Activated CD4-positive, alpha-beta T cell treated with anti-CD3 and anti-CD28 coated beads for 4 hours (primary cell): ENCODE measurements around the gene KRTAP4-5.
"Not testable (repeated sequence)": the region's sequence is repeated elsewhere in the genome, so short reads cannot be mapped to it uniquely, and the experiment has no call there.

Source experiments
- DNase-seq, 2 donors: peaks; one replicate each; pipeline ENCODE4 v3.0.0-alpha.2; 2020

The KRTAP4-5 gene

DNA sequence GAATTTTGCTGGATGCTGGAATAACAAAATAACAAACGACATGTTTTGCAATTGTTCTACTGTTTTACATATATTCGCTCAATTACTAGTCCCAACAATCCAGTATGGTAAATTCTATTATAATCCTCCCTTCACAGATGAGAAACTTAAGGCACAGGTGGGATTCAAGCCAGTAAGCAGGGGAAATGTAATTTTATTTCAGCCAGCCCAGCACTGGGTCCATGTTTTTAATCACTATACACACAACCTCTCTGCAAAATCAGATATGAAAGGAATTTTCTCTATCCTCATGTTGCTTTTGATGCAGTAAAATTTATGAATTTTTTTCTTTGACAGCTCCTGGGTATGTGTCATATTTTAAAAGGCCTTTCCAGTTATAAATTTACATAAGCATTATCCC is 4.4 kb downstream of the KRTAP4-5 start:
- DNase-seq, result no peak

DNA sequence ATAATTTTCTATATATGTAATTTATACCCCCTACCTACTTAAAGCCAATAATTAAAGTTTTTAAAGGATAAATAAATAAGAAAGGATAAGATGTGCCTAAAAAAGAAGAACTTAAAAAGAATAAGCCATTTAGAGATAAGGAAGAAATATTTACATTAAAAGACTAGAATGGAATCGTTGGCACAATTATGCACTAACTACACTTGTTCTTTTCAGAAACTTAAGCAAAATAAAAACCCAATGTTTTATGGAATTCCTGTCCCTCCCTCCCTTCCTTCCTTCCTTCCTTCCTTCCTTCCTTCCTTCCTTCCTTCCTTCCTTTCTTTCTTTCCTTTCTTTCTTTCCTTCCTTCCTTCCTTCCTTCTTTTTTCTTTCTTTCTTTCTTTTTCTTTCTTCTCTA is 4.8 kb downstream of the KRTAP4-5 start:
- DNase-seq, result no peak

DNA sequence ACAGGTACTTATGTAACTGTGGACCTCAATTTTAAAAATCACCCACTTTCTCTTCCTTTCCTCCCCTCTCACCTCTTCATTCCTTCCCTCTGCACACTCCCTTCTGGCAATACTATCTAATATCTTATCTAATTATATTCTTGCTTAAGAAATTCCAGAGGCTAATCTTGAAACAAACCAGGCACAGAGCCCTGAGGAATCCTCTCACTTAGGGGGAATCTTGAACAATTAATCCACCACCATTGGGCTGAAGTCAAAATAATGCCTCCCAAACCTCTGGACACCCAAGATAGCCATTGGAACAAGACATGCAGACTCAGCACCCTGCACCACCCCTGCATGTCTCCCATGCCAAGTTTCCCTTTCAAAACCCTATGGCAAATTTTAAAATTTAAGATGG is 8.3 kb downstream of the KRTAP4-5 start:
- no peak for DNase-seq

DNA sequence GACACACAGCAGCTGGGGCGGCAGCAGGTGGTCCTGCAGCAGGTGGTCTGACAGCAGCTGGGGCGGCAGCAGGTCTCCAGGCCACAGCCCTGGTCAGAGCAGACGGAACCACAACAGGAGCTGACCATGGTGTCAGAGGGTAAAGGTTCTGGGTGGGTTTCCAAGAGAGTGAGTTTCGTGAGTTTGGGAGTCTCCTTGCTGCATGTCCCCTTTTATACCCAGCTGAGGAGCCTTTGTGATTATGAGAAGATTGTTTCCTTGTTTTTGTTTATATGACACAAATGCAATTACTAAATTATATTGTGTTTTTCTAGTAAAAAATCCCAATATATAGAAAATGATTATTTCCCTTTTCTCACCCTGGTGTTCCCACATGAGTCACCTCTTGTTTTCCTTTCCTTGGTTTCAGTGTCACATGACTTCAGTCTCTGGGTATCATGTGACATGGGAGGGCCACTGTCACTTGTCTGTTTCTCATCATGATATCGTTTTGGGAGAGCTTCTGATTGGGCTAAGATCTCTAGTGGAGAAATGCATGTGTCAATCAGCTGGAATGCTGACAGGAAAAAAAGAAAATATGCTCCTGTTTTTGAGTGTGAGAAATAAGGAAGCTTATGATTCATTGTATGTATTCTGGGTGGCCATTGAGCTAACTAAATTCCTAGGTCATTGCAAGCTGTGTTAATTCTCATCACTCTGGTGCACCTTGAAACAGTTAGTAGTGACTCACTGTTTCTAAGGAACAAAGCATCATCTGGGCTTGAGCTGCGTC is 9.1 kb downstream of the KRTAP4-5 start, which contains the start of gene KRTAP4-6:
Gene KRTAP4-6, minus strand, starts transcription at position 185 of the 772 bp plus-strand sequence. Its CDS starts 57 bp downstream, at position 128.
- DNase-seq, result no peak

DNA sequence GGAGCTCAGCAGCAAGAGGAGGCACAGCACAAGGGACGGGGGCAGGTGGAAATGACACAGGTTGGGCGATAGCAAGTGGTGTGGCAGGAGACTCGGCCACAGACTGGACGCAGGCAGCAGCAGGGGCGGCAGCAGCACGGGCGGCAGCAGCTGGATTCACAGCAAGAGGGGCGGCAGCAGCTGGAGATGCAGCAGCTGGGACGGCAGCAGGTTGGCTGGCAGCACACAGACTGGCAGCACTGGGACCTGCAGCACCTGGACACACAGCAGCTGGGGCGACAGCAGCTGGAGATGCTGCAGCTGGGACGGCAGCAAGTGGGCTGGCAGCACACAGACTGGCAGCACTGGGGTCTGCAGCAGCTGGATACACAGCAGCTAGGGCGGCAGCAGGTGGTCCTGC is 9.8 kb downstream of the KRTAP4-5 start:
- DNase-seq, result not testable (repeated sequence)

DNA sequence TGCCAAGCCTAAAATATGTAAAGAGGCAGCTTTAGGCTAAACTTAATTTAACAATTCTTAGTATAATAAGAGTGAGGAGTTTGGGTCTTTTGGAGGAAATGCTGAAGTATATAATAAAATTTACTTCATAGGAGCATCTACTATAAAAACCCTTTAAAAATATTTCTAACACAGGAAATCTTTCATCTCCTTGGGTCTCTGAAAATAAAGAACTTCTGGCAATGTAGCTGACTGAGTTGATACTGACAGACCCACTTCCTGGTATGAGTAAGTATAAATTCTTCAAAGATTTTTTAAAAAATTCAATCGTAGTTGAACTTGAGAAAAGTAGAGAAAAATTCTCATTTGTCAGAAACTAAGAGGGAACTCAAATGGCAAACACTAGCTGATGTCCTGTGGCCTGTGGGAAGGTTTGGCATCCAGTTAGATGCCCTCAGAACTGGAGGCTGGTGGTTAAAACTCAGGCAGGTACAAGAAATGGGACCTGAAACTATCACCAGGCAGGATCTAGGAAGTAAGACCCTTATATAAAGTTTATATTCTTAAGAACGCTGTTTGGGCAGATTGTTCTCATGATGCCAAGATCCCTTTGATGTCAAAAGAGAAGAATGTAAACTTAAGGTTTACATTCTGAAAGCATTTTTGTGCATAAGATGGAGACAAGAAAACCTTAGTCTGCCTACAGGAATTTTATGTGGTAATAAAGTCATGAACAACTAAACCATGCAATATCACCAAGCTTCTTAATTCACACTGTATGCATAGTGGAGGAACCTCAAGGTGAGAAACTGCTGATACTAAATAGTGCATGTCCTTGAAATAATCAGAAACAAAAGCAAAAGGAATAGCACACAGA is 15.5 kb downstream of the KRTAP4-5 start:
- no peak for DNase-seq

DNA sequence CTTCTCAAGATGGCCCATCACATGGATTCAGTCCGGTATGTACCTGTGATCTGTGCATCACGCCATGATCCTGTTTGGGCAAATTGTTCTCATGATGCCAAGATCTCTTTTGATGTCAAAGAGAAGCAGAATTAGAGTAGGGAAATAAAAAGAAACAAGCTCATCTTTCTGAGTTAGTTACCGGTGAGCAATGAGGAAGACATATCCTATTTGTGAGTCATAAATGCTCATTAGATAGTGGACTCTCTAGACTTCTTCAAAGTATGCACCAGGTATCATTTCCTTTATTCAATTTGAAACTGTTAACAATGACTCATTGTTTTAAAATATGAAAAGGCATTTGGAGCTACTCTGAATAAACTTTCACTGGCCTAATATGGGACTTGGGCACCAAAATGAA is 17.6 kb downstream of the KRTAP4-5 start:
- no peak for DNase-seq

DNA sequence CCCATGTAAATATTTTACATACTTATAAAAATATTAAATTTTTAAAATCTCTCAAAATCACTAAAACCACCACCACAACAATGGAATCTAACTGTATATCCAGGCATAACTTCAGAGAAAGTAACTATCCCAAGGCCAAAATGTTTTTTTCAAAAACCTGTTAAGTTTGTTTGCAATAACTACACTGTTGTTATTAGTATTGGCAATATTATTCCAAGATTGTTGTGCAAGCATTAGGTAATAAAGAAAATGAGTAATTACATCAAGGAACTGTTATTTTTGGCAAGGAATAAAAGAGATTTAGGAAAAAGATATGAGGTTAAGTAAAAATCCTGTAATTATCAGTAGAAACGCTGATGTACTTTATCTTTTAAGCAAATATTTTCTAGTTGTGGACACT is 22.3 kb downstream of the KRTAP4-5 start:
- no peak for DNase-seq

DNA sequence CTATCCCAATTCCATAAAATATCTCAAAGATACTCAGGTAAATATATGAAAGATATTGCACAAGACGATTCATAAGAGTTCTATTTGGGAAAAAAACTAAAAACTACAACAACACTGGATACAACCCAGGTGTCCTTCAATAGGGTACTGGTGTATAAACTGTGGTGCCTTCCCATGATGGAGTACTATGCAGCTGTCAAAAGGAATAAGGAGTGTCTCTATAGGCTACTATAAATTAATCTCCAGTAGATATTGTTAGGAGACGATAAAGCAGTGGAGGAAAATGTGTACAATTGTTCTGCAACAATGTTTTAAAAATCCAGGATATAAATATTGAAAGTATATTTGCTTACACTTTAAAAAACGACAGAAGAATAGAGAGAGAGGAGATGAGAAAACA is 23.2 kb downstream of the KRTAP4-5 start:
- no peak for DNase-seq

DNA sequence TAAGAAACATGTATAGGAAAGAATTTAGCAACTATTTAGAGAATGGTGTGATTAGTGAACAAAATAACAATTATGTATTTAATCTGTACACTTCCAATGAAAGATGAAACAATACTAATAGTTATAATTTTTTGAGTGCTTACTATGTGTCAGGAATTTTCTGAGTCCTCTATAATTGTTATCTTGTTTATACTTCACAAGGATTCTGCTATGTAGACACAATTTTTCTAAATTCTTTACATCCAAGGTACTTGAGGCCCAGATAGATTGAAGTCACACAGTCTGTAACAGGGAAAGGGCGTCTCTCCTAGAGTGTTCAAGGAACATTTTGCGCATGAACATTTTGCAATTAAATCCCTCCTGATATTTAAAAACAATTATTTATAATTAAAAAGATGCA is 24.6 kb downstream of the KRTAP4-5 start:
- no peak for DNase-seq

DNA sequence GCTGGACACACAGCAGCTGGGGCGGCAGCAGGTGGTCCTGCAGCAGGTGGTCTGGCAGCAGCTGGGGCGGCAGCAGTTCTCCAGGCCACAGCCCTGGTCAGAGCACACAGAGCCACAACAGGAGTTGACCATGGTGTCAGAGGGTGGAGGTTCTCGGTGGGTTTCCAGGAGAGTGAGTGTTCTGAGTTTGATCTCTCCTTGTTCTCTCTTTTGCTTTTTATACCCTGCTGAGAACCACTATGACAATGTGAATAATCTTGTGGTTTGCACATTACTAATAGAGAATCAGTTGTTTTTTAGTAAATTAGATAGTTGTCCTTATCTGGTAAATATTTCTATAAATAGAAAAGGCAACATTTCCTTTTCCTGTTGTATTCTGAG is 25.6 kb downstream of the KRTAP4-5 start, which contains the start of gene KRTAP4-12:
Gene KRTAP4-12, minus strand, starts transcription at position 192 of the 381 bp plus-strand sequence. Its CDS starts 60 bp downstream, at position 132.
- DNase-seq, result not testable (repeated sequence)

DNA sequence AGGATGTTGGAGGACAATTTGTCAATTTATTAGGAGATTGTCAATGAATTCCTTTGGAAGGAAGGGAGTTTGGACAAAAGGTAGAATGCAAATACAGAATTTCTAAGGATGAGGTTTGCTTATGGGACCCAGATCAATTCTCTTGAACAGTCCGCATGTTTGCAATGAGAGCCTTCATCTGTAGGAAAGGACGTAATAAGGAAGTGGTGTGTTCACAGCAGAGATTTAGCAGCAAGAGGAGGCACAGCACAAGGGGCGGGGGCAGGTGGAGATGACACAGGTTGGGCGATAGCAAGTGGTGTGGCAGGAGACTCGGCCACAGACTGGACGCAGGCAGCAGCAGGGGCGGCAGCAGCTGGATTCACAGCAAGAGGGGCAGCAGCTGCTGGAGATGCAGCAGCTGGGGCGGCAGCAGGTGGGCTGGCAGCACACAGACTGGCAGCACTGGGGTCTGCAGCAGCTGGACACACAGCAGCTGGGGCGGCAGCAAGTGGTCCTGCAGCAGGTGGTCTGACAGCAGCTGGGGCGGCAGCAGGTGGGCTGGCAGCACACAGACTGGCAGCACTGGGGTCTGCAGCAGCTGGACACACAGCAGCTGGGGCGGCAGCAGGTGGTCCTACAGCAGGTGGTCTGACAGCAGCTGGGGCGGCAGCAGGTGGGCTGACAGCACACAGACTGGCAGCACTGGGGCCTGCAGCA is 26.2 kb downstream of the KRTAP4-5 start:
- not testable (repeated sequence) for DNase-seq

DNA sequence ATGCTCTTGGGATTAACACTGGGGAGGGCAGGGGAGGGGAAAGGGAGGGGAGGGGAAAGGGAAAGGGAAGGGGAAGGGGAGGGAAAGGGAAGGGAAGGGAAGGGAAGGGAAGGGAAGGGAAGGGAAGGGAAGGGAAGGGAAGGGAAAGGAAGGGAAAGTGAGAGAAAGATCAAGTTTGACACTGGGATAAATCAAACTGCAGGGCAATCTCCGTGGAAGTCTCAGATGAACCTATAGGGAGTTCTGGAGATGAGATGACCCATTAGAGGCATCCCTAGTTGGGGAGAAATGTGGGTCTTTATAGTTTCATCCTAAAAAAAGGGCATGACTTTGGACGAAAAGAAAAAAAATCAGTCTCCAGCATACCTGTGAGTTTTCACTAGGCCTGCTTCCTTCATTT is 27.9 kb downstream of the KRTAP4-5 start:
- DNase-seq, result no peak

DNA sequence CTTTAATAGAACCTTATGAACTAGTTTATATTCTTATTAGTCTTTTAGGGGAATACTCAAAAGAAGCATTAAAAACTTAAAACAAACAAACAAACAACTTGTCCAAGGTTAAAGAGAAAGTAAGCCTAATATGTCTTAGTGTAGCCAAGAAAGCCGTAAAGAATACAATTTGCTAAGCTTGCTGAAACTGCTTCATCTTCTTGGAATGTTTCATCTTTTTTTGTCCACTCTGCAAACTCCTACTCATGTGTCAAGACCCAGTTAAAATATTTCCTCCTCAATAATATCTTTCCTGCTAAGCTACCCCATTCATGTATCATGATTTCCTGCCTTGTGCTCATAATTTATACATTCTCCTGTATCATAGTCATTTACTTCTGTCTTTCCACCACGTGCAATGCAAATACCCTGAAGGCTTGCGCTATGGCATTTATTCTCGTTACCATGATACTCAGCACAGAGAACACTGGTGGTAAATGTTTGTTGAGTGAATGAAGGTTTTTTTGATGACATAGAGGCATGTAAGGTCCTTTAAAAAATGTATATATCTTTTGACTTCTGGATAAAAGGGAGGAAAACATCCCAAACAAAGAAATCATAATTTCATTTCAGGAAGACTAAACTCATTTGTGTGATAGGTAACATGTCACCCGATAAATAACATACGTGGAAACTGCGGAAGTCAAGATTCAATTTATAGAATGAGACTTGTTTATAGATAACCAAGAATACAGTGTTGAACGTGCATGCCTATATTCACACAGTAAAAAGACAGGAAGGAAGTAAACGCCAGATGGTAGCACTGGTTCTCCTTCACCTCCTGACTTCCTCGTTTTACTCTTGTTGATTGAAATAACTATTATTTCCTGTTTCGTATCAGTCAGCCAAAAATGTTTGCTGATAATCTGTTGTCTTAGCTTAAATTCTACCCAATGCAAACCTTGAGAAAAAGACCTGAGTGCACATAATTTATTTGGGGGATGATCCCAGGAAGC is 29.6 kb downstream of the KRTAP4-5 start:
- DNase-seq, result not testable (repeated sequence)

DNA sequence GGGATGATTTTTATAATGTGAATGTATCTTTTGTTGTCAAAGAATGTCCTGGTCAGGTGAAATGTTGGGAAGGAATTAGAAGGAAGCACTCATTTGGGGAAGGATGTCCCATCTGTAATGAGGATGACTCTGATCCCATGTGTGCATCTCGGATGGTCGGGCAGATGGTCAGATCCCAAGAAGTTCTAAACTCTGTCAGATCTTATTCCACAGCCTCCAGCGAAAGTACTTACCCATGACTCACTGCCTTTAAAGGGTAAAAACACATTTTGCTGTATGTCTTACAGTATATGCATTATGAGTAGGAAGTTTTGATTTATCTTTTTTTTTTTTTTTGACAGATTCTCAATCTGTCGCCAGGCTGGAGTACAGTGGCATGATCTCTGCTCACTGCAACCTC is 30.9 kb downstream of the KRTAP4-5 start:
- no peak for DNase-seq

DNA sequence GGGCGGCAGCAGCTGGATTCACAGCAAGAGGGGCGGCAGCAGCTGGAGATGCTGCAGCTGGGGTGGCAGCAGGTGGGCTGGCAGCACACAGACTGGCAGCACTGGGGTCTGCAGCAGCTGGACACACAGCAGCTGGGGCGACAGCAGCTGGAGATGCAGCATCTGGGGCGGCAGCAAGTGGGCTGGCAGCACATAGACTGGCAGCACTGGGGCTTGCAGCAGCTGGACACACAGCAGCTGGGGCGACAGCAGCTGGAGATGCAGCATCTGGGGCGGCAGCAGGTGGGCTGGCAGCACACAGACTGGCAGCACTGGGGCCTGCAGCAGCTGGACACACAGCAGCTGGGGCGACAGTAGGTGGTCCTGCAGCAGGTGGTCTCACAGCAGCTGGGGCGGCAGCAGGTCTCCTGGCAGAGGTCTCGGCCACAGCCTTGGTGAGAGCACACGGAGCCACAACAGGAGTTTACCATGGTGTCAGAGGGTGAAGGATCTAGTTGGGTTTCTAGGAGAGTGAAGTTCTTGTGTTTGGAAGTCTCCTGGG is 31.7 kb downstream of the KRTAP4-5 start, which contains the start of gene KRTAP4-11:
Gene KRTAP4-11, minus strand, starts transcription at position 528 of the 541 bp plus-strand sequence. Its CDS starts 58 bp downstream, at position 470.
- not testable (repeated sequence) for DNase-seq

DNA sequence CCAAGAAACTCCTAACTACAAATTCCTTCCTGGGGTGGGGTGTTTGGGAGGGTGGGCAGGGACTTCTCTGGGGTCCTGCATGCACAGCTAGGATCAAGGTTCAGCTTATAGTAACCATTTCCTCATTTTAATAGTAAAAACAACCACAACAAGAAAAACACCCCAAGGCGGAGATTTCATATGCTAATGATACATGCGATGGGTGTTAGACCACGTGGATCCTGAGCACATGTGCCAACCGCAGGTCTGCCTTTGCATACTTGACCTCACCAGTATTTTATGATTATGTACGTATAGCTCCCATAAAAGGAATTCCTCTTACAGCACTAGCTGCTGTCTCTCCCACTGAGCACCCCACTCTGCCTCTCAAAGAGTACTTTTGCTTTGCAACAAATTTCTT is 33.3 kb downstream of the KRTAP4-5 start:
- DNase-seq, result no peak

DNA sequence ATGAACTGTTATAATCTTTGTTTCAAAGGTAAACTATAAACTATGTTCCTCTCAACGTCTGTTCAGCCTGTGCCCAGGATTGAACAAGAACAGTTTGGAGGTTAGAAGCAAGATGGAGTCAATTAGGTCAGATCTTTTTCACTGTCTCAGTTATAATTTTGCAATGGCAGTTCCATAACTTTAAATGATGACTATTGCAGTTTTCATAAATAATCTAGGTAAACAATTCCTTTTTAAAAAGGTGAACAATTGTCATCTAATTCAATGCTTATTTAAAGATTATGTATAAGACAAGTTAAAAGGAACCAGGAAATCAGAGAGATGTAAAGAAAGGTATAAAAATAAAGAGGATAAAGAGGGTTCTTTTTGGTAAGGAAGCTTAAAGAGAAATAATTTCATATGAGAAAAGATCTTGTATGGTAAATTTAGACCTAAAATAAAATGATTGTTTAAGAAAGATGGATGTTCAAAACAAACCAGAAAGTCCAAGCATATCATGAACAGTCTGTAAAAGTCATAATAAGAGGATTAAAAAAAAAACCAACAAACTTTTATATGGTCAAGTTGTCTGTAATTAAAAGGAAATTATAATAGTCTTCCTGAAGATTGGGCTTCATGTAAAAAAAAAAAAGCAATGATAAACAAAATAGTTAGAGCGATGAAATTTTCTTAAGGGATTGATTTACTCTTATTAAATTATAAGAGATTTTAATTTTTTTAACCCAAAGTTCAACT is 38.3 kb downstream of the KRTAP4-5 start:
- DNase-seq, result no peak

DNA sequence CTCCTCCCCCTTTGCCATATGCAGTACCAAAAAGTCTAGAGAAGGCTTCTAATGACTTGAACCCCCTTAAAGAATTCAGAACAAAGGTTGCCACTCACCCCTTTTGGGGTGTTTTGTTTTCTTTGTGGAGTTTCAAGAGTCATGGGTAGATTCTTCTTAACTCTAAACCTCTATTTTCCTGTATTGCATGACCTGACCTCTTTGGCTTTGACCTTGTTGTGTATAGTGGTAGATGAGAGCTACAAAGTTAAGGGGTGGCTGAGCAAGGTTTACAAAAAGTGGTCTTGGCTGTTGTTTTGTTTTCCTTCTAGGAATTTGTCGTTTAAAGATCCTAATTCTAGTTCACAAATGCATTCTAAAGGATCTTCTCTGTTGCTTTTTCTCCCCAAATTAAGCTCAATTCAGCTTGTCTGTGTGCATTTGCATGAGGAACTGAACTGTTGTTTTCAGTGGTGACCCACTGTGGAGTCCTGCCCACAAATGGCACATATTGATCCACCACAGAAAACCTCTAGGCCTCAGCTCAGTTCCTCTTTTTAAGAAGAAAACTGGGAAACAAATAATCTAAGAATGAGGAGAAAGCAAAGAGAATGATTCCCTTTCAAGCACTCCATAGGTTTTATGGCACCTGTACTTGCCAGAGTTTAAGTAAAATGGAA is 40.8 kb downstream of the KRTAP4-5 start:
- not testable (repeated sequence) for DNase-seq

DNA sequence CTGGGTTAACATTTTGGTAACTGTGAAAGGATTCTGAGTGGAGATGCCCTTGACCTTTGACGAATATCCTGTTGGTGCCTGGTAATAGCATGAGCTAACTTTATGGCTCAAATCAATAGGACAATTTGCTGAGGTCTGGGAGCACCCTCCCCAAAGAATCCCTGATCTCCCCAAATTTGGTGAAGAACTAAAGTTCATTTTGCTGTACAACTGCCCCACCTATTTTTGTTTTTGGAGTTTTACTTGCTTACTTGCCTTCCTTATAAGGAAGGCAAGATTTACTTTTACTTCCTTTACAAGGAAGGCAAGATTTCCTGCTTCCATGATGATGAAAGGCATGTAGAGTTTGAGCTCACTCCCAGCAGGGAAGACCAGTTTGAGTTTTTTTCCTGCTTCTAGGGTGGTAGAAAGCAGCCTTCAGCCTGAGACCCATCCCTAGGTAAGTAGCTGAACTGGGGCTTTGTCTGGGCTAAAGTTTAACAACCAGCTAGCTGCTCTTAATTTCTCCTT is 41.6 kb downstream of the KRTAP4-5 start:
- no peak for DNase-seq
